H1 (cell line): Measurements from ENCODE around the gene LRRC72. TPM values are rescaled to one million over a fixed set of nuclear protein-coding genes. Genes with fewer than 3 reads are reported as not detected.

ENCODE experiments used
- CTCF ChIA-PET: fragments of 300-600 bp; sonication (Branson Sonifier 250); formaldehyde crosslinking; loops from one replicate; lab custom pipeline; 2021; ENCODE audit not compliant: partially characterized antibody; lab: Charles Lee
- POLR2A ChIA-PET: fragments of 300-600 bp; sonication (Branson Sonifier 250); formaldehyde crosslinking; loops from one replicate; lab custom pipeline; 2021; ENCODE audit warnings: inconsistent platforms; ENCODE audit not compliant: partially characterized antibody; lab: Charles Lee
- DNase-seq, 2 experiments: peaks; one replicate each; pipeline versions ENCODE4 v3.0.0 to v3.0.0-alpha.2; 2010 to 2022; ENCODE audit warnings: low spot score in 2 of 2, low read depth in 1 of 2, mixed read lengths in 1 of 2
- FAIRE-seq: peaks from 2 replicates; lab custom pipeline; 2011; peaks lifted over from hg19 to GRCh38; lab: Jason Lieb, UNC
- H2AFZ ChIP-seq: 2 replicates; pipeline ENCODE4 v1.8.1; 2012; ENCODE audit warnings: low read length, inconsistent platforms
- H2AK5ac ChIP-seq: 2 replicates; pipeline ENCODE4 v1.6.1; 2013; ENCODE audit warnings: low read depth, low read length
- H2BK120ac ChIP-seq: replicated peaks from 2 replicates; pipeline ENCODE3; 2013; ENCODE audit warnings: low read depth, low read length, inconsistent platforms
- H2BK12ac ChIP-seq: 2 replicates; pipeline ENCODE4 v1.6.1; 2013; ENCODE audit warnings: low read depth, low read length
- H2BK15ac ChIP-seq: 2 replicates; pipeline ENCODE4 v1.6.1; 2013; ENCODE audit warnings: low read length
- H2BK20ac ChIP-seq: 2 replicates; pipeline ENCODE4 v1.6.1; 2013; ENCODE audit warnings: low read length
- H2BK5ac ChIP-seq: 2 replicates; pipeline ENCODE4 v1.6.1; 2013; ENCODE audit warnings: low read depth, low read length
- H3K14ac ChIP-seq: 2 replicates; pipeline ENCODE4 v1.6.1; 2013; ENCODE audit warnings: inconsistent platforms; ENCODE audit not compliant: insufficient read length
- H3K18ac ChIP-seq: 2 replicates; pipeline ENCODE4 v1.6.1; 2013; ENCODE audit warnings: low read length; ENCODE audit errors: extremely low read depth
- H3K23ac ChIP-seq: 2 replicates; pipeline ENCODE4 v1.6.1; 2013; ENCODE audit warnings: inconsistent platforms; ENCODE audit not compliant: insufficient read length
- H3K23me2 ChIP-seq: 2 replicates; pipeline ENCODE4 v1.6.1; 2013; ENCODE audit warnings: low read depth, low read length
- H3K27ac ChIP-seq: 2 replicates; pipeline ENCODE4 v1.6.1; 2011; ENCODE audit warnings: low read depth, low read length, inconsistent platforms
- H3K27me3 ChIP-seq, 4 experiments: replicated peaks in 1 of 4; 1 replicate in 1 of 4; 2 replicates in 3 of 4; pipeline versions ENCODE4 v1.6.1 to v1.8.1; 2011 to 2013; ENCODE audit warnings: low read length in 3 of 4, mild to moderate bottlenecking in 3 of 4, inconsistent platforms in 2 of 4, mixed read lengths in 2 of 4, moderate library complexity in 1 of 4; ENCODE audit not compliant: control insufficient read depth in 3 of 4, insufficient read depth in 3 of 4; ENCODE audit errors: extremely low read depth in 1 of 4
- H3K36me3 ChIP-seq, 4 experiments: 2 replicates each; pipeline versions ENCODE4 v1.6.1 to v1.8.1; 2011 to 2013; ENCODE audit warnings: mild to moderate bottlenecking in 4 of 4, low read length in 3 of 4, moderate library complexity in 2 of 4, control low read depth in 1 of 4, inconsistent platforms in 1 of 4; ENCODE audit not compliant: insufficient read depth in 4 of 4, control insufficient read depth in 2 of 4
- H3K4ac ChIP-seq: replicated peaks from 2 replicates; pipeline ENCODE3; 2013; ENCODE audit warnings: low read length, low read depth, mixed read lengths, inconsistent platforms; ENCODE audit not compliant: insufficient read length
- H3K4me1 ChIP-seq, 4 experiments: replicated peaks in 1 of 4; 1 replicate in 1 of 4; 2 replicates in 3 of 4; pipeline versions ENCODE4 v1.6.1 to v1.8.1; 2011 to 2013; ENCODE audit warnings: low read length in 3 of 4, inconsistent platforms in 2 of 4, mixed read lengths in 1 of 4; ENCODE audit not compliant: insufficient read depth in 4 of 4, control insufficient read depth in 3 of 4
- H3K4me2 ChIP-seq, 2 experiments: 2 replicates each; pipeline versions ENCODE4 v1.6.1 to v1.8.1; 2011 to 2013; ENCODE audit warnings: low read depth in 2 of 2, low read length in 2 of 2, control low read depth in 1 of 2, inconsistent platforms in 1 of 2, mild to moderate bottlenecking in 1 of 2; ENCODE audit not compliant: insufficient read depth in 1 of 2
- H3K4me3 ChIP-seq, 4 experiments: fragments of 200-600, 300-600 bp in 1 of 4; sonication (generic), shearing (Covaris generic), sonication (Bioruptor Twin) in 1 of 4; 2 replicates each; pipeline versions ENCODE4 v1.5.1 to v1.8.1; 2011 to 2016; ENCODE audit warnings: low read length in 4 of 4, low read depth in 3 of 4, control low read depth in 2 of 4, inconsistent platforms in 2 of 4, mild to moderate bottlenecking in 2 of 4, mixed read lengths in 1 of 4, moderate library complexity in 1 of 4; ENCODE audit not compliant: insufficient read depth in 2 of 4; ENCODE audit errors: extremely low read depth in 1 of 4
- H3K56ac ChIP-seq: replicated peaks from 2 replicates; pipeline ENCODE3; 2013; ENCODE audit warnings: low read depth, mild to moderate bottlenecking, mixed read lengths, low read length, inconsistent platforms; ENCODE audit not compliant: insufficient read length
- H3K79me1 ChIP-seq: 2 replicates; pipeline ENCODE4 v1.6.1; 2013; ENCODE audit warnings: low read depth, low read length, control low read depth
- H3K79me2 ChIP-seq, 2 experiments: 2 replicates each; pipeline versions ENCODE4 v1.6.1 to v1.8.1; 2012 to 2013; ENCODE audit warnings: low read length in 2 of 2, mild to moderate bottlenecking in 2 of 2, inconsistent platforms in 1 of 2; ENCODE audit not compliant: insufficient read depth in 2 of 2, control insufficient read depth in 1 of 2
- H3K9ac ChIP-seq, 4 experiments: replicated peaks in 1 of 4; 1 replicate in 1 of 4; 2 replicates in 3 of 4; pipeline versions ENCODE4 v1.6.1 to v1.8.1; 2011 to 2013; ENCODE audit warnings: low read depth in 3 of 4, low read length in 3 of 4, control low read depth in 2 of 4, mild to moderate bottlenecking in 2 of 4, moderate library complexity in 2 of 4, inconsistent platforms in 1 of 4; ENCODE audit errors: extremely low read depth in 1 of 4
- H3K9me3 ChIP-seq, 2 experiments: 2 replicates each; pipeline versions ENCODE4 v1.6.1 to v1.8.1; 2012 to 2013; ENCODE audit warnings: mild to moderate bottlenecking in 2 of 2, moderate library complexity in 2 of 2, control low read depth in 1 of 2, inconsistent platforms in 1 of 2, low read depth in 1 of 2, low read length in 1 of 2, mixed read lengths in 1 of 2; ENCODE audit not compliant: insufficient read depth in 2 of 2
- H4K20me1 ChIP-seq, 2 experiments: replicated peaks in 1 of 2; 2 replicates each; pipeline versions ENCODE3 to v1.8.1; 2011 to 2013; ENCODE audit warnings: inconsistent platforms in 2 of 2, low read length in 2 of 2, mild to moderate bottlenecking in 1 of 2; ENCODE audit not compliant: insufficient read depth in 2 of 2, control insufficient read depth in 1 of 2
- H4K5ac ChIP-seq: 2 replicates; pipeline ENCODE4 v1.6.1; 2013; ENCODE audit warnings: low read length, low read depth, mixed read lengths, inconsistent platforms; ENCODE audit not compliant: insufficient read length
- H4K8ac ChIP-seq: 2 replicates; pipeline ENCODE4 v1.8.0; 2013; ENCODE audit warnings: mild to moderate bottlenecking, moderate library complexity, low read length, inconsistent platforms; ENCODE audit not compliant: insufficient read depth; ENCODE audit errors: extremely low read depth
- H4K91ac ChIP-seq: replicated peaks from 2 replicates; pipeline ENCODE3; 2013; ENCODE audit warnings: low read length, mixed read lengths, inconsistent platforms; ENCODE audit not compliant: insufficient read length
- BACH1 ChIP-seq: IDR thresholded peaks from 2 replicates; pipeline ENCODE4 v1.6.1; 2012; ENCODE audit warnings: low read length, improper control_type of control experiment
- BRCA1 ChIP-seq: IDR thresholded peaks from 2 replicates; pipeline ENCODE4 v1.6.1; 2012; ENCODE audit warnings: low read depth, low read length, improper control_type of control experiment
- CEBPB ChIP-seq: IDR thresholded peaks from 2 replicates; pipeline ENCODE4 v1.6.1; 2012; ENCODE audit warnings: low read depth, low read length
- HDAC6 ChIP-seq: IDR thresholded peaks from one replicate; pipeline ENCODE4 v1.7.1; 2012; ENCODE audit warnings: low read depth, mild to moderate bottlenecking, inconsistent platforms, low read length, moderate library complexity
- JUND ChIP-seq: IDR thresholded peaks from 2 replicates; pipeline ENCODE4 v1.6.1; 2011; ENCODE audit warnings: mild to moderate bottlenecking, improper control_type of control experiment, low read length
- KDM5A ChIP-seq: fragments of 200-600 bp; IDR thresholded peaks from 2 replicates; pipeline ENCODE4 v1.7.1; 2012; ENCODE audit warnings: mild to moderate bottlenecking, low read length, inconsistent platforms, mixed read lengths
- NRF1 ChIP-seq: IDR thresholded peaks from 2 replicates; pipeline ENCODE4 v1.6.1; 2011; ENCODE audit warnings: mild to moderate bottlenecking, low read depth, low read length, improper control_type of control experiment
- POLR2AphosphoS5 ChIP-seq: IDR thresholded peaks from 2 replicates; pipeline ENCODE4 v1.6.1; 2011; ENCODE audit warnings: low read depth, low read length
- RNF2 ChIP-seq: fragments of 200-900, 300-1000 bp; sonication (generic); IDR thresholded peaks from 2 replicates; pipeline ENCODE4 v1.7.1; 2016; ENCODE audit warnings: borderline replicate concordance, low read depth, mild to moderate bottlenecking, antibody characterized with exemption, low read length; ENCODE audit not compliant: poor library complexity, severe bottlenecking; ENCODE audit errors: missing control alignments
- TAF1 ChIP-seq: IDR thresholded peaks from 2 replicates; pipeline ENCODE4 v1.6.1; 2011; ENCODE audit warnings: mild to moderate bottlenecking, low read depth, low read length
- TBP ChIP-seq: IDR thresholded peaks from 2 replicates; pipeline ENCODE4 v1.6.1; 2011; ENCODE audit warnings: low read depth, low read length, improper control_type of control experiment
- WGBS, 2 experiments: shearing (Covaris generic) in 1 of 2; methylation state at CpG; one replicate each; pipeline versions ENCODE4 v1.1.6 to v1.1.7; 2013 to 2015; ENCODE audit warnings: low lambda C conversion rate in 2 of 2, mixed read lengths in 2 of 2, inconsistent platforms in 1 of 2, low coverage in 1 of 2, missing lambda C conversion rate in 1 of 2; ENCODE audit not compliant: insufficient replicate concordance in 2 of 2, insufficient coverage in 1 of 2, insufficient read length in 1 of 2; ENCODE audit errors: extremely low coverage in 1 of 2, missing lambda C conversion rate in 1 of 2; 5-methylcytosine and 5-hydroxymethylcytosine counted together
- polyA plus RNA-seq, 7 experiments: library from polyadenylated mRNA; depleted of rRNA in 3 of 7; stranded (reverse) in 5 of 7; unstranded in 2 of 7; fragments of >200 nt in 5 of 7; fragments of 200-250 nt in 2 of 7; gene quantifications; 1 replicate in 5 of 7; 2 replicates in 1 of 7; 4 replicates in 1 of 7; pipeline versions ENCODE4 v1.2.1 to v1.2.3, GENCODE V29; 2011 to 2013; ENCODE audit warnings: missing spikeins in 2 of 7, mixed read lengths in 2 of 7
- total RNA-seq: library from RNA; stranded (reverse); fragmentation: NEBNext Ultra II Directional; extraction: Animal tissue kit (Norgen Biotek cat#: 25700); gene quantifications from 2 replicates; pipeline ENCODE4 v1.2.1, GENCODE V29; 2021
- TF ChIP-seq, protein P1 (sequence below): IDR thresholded peaks from 2 replicates; pipeline ENCODE4 v1.6.1; 2011; ENCODE audit warnings: low read depth, mild to moderate bottlenecking, low read length; ENCODE audit not compliant: insufficient read depth

The LRRC72 gene
- total and polyA plus RNA-seq, 2 of the 8 experiments (the other 6 are each of a cell fraction or from before 2014, with no cell fraction given), result not detected

DNA sequence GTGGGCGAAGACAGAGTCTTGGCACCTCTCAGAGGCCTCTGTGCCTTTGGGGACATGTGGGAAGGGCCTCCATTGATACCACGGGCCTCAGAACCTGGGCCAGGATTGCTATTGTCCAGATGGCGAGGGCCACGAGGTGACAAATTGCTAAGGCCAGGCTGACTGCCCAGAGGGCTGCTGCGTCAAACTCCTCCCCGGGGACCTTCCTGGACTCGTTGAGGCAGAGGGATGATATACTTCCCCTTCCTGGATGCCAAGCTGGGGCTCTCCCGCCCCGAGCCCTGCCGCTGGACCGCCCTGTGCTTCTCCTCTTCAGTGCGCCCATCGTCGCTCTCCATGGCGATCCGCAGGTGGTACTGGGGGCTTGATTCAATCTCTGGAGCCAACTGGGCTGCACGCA lies 58.9 kb downstream of the LRRC72 start:
- H2BK15ac ChIP-seq, result no peak overlapping the region
- no peak overlapping the region for H2AK5ac ChIP-seq
- no peak overlapping the region for H3K9ac ChIP-seq
- H2BK5ac ChIP-seq, result no peak overlapping the region
- no peaks in the 10 kb centered on the region for H3K4me1 ChIP-seq
- TF ChIP-seq TBP (no peak), BACH1 (no peak), KDM5A (no peak), NRF1 (no peak), BRCA1 (no peak), HDAC6 (no peak), RNF2 (no peak), POLR2AphosphoS5 (no peak), JUND (no peak), TAF1 (no peak), CEBPB (no peak)
- TF ChIP-seq, protein P1, sequence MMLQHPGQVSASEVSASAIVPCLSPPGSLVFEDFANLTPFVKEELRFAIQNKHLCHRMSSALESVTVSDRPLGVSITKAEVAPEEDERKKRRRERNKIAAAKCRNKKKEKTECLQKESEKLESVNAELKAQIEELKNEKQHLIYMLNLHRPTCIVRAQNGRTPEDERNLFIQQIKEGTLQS, result no peak
- H3K27ac ChIP-seq, result no peak overlapping the region
- no peak overlapping the region for H4K8ac ChIP-seq
- H2BK20ac ChIP-seq, result no peak overlapping the region
- H3K36me3 ChIP-seq, result no peaks in the 10 kb centered on the region
- H3K4me3 ChIP-seq, result no peak overlapping the region
- FAIRE-seq, result no peak
- no peaks in the 10 kb centered on the region for H3K23me2 ChIP-seq
- H4K5ac ChIP-seq, result no peak overlapping the region
- H3K18ac ChIP-seq, result no peak overlapping the region
- 94% methylated on average over 17 of the region's 17 CpGs; no CpG with 5 or more reads in 1 of the 2 experiments for WGBS, 2 experiments
- H3K79me1 ChIP-seq, result no peaks in the 10 kb centered on the region
- no peak overlapping the region for H2BK120ac ChIP-seq
- no peaks in the 10 kb centered on the region for H3K79me2 ChIP-seq
- no peak overlapping the region for H3K14ac ChIP-seq
- H3K4me2 ChIP-seq, result no peak overlapping the region
- no peak for DNase-seq
- H3K23ac ChIP-seq, result no peak overlapping the region
- CTCF ChIA-PET, result interaction anchor here (1.1 to 1.5 kb wide), 2 partner anchors 9 to 21 kb away, joined by 3 to 5 read pairs; no protein-coding TSS in a partner anchor
- 0 out of 4 replicates have a peak, but pooled peaks cover 0 to 3% of the 10 kb centered on the region in 2 experiments for H3K9me3 ChIP-seq
- H3K27me3 ChIP-seq, result no peaks in the 10 kb centered on the region
- H4K20me1 ChIP-seq, result no peaks in the 10 kb centered on the region
- no peak overlapping the region for H3K56ac ChIP-seq
- no peak overlapping the region for H3K4ac ChIP-seq
- no peak overlapping the region for H2AFZ ChIP-seq
- no peak overlapping the region for H2BK12ac ChIP-seq
- POLR2A ChIA-PET, result no interaction called here
- H4K91ac ChIP-seq, result no peak overlapping the region
